NCI-H2081 (cell line): ENCODE measurements around the gene FCHO2.
"Not testable (repeated sequence)": the region's sequence is repeated elsewhere in the genome, so short reads cannot be mapped to it uniquely, and the experiment has no call there.

Source experiments
- DNase-seq, 2 experiments: peaks; one replicate each; lab custom pipeline; 2025; lab: John Stamatoyannopoulos, UW

FCHO2 gene, protein sequence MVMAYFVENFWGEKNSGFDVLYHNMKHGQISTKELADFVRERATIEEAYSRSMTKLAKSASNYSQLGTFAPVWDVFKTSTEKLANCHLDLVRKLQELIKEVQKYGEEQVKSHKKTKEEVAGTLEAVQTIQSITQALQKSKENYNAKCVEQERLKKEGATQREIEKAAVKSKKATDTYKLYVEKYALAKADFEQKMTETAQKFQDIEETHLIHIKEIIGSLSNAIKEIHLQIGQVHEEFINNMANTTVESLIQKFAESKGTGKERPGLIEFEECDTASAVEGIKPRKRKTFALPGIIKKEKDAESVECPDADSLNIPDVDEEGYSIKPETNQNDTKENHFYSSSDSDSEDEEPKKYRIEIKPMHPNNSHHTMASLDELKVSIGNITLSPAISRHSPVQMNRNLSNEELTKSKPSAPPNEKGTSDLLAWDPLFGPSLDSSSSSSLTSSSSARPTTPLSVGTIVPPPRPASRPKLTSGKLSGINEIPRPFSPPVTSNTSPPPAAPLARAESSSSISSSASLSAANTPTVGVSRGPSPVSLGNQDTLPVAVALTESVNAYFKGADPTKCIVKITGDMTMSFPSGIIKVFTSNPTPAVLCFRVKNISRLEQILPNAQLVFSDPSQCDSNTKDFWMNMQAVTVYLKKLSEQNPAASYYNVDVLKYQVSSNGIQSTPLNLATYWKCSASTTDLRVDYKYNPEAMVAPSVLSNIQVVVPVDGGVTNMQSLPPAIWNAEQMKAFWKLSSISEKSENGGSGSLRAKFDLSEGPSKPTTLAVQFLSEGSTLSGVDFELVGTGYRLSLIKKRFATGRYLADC

DNA sequence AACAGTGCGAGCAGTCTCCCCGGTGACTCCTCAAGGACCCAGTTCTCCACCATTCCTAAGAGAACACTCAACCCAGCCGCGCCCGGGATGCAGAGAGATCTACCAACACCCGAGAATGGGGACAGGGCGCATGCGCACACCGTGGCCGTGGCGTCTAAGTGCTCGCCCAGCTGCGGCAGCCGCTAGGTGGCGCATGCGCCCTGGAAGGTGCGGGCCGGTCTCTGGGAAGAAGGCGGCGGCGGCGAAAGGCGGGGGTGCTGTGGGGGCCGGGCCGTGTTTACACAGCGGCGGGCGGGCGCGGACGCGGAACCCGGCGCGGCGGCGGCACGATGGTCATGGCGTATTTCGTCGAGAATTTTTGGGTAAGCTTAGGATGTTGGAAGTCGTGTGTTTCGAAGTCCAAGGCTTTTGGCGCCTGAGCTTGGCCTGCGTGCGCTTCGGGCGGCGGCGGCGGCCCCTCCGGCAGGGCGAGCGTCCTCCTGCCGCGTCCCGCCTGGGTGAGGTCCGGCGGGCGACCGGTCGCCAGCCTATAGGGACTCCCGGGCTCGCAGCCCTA lies at the start of gene FCHO2:
FCHO2 (plus strand) TSS at position 274 of the 556 bp plus-strand sequence; CDS start at position 330, 56 bp downstream.
- peak; percentile 88 to 90 for DNase-seq

DNA sequence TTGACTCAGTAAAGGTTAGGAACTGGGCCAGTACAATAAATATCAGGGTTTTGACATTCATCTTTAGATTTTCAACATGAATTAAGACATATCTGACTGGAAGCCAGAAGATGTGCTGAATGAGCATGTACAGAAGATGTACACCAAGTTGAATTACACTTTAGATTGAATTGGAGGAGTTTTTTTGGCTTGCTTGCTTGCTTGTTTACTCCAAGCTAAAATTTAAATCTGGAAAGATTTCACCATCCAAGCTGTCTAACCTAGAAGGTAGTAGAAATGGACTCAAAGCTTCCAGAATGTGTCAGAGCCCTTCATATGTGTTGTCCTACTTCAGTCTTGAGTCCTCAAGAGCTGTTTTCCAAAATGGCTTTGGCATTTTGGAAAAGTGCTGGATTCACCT lies 49.0 kb upstream of the FCHO2 start:
- DNase-seq, result no peak

DNA sequence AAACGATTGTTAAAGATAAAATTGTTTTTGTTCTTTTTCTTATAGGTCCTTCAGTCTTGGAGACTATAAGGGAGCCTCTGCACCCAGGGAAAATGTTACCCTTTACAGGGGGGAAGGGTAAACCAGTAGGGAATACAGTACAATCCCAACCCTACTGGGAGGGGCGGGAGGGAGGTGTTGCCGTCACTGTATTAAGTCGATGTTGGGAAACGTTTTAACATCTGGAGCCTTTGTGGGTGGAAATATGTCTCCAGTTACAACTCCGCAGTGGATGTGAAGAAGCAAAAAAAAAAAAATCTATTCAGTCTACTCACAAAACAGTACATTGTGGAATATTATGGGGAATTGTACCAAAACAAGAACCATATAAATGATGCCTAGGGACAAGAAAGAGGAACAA lies 47.2 kb upstream of the FCHO2 start:
- DNase-seq, result no peak

DNA sequence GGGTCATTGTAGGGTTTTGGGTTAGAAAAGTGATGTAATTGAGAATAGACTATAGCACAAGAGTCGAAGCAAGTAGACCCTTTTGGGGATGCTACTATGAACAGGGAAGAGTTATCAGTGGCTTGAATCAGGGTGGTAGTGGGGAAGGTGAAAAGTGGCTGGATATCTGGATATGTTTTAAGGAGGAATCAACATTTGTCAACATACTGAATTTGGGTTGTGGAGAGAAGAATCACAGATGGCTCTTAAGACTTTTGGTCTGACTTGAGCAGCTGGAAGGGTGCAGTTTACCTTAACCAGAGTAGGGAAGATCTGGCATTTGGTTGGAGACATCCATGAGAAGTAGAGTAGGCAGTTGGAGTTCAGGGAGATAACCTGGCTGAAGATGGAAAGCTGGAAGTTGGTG lies 38.5 kb upstream of the FCHO2 start:
- DNase-seq, result no peak

DNA sequence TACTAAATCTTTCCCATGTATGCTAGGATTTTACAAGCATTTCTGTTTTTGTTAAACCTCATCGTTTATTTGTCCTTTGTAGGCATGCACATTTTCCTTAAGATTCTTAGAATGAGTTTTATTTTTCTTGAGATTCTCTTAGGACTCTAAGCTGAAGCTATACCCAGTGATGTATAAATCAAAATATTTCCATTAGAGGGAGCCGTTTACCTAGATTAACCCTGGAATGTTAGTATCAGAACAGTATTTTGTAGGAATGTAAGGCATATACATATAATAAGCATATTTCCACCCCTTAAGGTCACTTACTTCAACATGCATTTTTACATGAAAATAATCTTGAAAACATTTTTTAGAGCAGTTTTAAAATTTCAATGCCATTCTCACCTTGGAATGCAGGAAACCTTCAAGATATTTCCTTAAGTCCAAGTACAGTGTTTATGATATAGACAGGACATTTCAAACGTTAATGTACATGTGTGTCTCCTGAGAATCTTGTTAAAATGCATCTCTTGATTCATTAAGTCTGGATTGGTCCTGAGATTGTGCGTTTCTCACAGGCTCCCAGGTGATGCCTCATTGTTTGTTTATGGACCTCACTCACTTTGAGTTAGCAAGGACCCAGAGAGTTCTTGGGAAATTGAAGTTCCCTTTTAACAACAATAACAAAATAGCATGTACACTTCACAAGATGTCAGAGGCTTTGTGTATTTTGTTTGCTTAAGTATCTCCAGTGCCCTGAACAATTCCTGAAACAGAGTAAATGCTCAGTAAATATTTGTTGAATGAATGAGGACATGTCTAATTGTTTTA lies 34.9 kb upstream of the FCHO2 start:
- peak in 1 of 2 experiments; percentile 8 for DNase-seq

DNA sequence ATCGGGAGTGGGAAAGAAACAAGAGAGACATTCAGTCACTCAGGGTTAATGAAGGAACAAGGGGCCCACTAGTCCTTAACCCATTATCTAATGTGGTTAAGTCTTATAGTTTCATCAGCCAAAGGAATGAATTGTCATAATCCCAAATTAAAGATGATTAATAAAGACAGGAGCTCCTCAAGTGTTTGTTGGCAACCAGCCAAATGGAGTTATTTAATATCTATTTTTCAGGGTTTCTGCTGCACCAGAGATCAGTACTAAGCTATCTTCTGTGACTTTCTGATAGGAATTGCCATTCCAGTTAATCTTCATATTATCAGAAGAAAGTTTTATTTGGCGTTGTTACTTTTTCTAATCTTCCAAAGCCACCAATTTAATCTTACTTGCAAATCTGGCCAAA lies 34.0 kb upstream of the FCHO2 start:
- no peak for DNase-seq

DNA sequence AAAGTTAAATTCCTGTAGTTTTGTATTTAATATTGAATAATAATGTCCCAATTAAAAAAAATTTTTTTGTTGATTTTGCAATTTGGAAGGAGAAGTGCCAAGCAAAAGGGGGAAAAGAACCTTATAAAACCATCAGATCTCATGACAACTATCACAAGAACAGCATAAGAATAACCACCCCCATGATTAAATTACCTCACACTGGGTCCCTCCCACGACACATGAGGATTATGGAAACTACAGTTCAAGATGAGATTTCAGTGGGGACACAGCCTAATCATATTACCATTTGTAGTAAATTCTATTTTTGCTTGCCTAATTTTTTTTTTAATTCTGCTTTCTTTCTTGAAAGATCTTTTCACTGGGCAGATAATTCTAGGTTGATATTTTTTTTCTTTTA lies 33.4 kb upstream of the FCHO2 start:
- DNase-seq, result no peak

DNA sequence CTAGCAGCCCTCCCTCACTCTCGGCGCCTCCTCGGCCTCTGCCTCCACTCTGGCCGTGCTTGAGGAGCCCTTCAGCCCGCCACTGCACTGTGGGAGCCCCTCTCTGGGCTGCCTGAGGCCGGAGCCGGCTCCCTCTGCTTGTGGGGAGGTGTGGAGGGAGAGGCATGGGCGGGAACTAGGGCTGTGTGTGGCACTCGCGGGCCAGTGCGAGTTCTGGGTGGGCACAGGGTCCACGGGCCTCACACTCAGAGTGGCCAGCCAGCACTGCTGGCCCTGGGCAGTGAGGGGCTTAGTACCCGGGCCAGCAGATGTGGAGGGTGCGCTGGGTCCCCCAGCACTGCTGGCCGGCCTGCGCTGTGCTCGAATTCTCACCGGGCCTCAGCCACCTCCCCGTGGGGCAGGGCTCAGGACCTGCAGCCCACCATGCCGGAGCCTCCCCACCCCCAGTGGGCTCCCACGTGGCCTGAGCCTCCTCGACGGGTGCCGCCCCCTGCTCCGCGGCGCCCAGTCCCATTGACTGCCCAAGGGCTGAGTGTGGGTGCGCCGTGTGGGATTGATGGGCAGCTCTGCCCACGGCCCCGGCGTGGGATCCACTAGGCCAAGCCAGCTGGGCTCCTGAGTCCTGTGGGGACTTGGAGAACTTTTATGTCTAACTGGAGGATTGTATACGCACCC lies 30.4 kb upstream of the FCHO2 start:
- no peak for DNase-seq

DNA sequence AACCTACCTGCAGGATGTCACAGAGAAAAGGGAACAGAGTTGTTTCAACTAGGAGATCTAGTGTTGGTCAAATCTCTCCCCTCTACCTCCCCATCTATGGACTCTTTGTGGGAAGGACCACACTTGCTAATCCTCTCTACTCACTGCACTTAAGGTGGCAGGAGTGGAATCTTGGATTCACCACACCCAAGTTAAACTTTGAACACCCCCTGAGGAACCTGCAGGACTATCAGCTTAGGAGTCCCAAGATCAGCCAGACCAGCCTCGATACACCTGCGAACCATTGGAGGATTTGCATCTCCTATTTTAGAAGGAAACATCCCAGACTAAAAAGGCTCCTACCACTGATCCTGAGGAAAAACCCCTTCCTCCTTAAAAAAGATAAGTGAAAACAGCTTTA lies 23.2 kb upstream of the FCHO2 start:
- not testable (repeated sequence) for DNase-seq

DNA sequence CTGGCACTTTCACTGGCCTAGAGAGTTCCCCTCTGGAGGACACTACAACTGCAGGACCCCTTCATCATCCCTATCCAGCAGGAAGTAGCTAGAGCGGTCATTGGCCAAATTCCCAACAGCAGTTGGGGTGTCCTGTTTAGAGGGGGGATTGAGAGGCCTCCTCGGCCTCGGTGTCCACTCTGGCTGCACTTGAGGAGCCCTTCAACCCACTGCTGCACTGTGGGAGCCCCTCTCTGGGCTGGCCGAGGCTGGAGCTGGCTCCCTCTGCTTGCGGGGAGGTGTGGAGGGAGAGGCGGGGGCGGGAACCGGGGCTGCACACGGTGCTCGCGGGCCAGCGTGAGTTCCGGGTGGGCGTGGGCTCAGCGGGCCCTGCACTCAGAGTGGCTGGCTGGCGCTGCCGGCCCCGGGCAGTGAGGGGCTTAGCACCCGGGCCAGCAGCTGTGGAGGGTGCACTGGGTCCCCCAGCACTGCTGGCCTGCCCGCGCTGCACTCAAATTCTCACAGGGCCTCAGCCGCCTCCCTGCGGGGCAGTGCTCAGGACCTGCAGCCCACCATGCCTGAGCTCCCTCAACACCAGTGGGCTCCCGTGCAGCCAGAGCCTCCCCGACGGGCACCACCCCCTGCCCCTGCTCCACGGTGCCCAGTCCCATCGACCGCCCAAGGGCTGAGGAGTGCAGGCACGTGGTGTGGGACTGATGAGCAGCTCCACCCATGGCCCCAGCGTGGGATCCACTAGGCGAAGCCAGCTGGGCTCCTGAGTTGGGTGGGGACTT lies 20.7 kb upstream of the FCHO2 start:
- DNase-seq, result not testable (repeated sequence)

DNA sequence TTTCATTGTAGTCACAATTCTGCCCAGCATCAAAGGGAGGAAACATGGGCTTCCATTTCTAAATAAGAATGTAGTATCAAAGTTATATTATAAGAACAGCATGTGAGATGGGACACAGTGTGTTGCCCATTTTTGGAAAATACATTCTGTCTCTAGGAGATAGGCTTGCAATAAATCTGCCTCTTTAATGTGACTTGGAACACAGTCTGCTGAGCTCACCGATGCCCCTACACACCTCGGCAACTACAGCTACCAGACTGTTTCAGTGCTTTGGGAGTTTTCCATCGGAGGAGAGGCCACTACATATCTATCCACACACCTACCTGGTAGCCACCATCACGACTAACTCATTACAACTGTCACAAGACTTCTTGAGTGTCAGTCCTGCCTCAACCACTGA lies 18.9 kb upstream of the FCHO2 start:
- DNase-seq, result no peak

DNA sequence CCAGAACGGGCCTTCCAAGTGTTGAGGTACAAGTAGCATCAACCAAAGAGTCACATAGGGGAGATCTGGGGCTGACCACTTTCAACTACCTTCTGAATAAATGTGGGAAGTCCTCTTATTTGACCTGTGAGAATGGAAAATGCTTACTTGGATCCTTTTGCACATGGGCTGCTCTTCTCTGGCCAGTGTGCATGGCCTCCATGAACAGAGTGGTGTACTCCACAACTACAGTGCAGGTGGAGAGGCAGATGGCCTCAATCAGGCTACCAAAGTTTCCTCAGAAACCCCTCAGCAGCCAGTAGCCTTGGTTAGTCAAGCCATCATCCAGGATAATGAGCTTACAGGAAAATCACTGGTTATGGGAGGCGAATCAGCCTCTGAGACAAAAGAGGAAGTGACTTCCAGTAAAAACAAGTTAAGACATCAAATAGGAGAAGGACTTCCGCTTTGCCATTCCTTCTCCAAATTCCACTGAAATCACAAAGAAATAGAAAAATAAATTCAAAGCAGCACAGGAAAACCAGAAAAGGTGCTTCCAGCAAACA lies 18.3 kb upstream of the FCHO2 start:
- no peak for DNase-seq

DNA sequence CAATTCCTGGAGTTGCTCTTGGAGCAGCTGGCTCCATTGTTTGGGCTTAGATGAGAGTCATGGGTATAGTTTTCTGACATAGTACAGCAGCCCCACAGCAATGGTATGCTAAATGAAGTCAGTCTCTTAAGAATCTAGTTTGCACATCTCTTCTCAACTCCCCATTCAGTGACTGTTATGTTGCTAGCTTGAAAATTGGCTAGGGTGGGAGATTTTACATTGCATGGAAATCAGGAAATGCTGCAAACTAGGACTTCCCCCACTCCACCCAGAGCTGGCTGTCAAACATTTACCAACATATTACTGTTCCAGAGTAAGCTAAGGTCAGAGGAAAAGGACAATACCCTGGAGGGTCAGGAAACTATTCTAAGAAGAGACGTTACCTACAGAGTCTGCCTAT lies 17.6 kb upstream of the FCHO2 start:
- DNase-seq, result no peak

DNA sequence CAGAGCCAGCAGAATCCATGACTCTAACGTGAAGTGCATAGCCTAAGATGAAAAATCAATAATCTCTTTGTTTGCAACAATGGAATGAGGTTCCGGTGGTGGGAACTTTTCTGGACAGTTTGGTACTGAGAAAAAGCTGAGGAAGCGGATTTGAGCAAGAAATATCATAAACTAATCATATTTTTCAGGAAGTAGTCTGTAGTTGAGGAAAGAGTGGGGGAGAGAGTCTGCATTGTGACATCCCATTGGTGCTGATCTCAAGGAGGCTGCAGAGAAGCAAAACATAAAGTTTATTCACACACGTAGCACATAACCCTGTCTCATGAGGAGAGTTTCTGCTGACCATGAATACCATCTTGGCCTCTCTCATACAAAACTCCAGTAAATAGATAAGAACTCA lies 15.8 kb upstream of the FCHO2 start:
- DNase-seq, result no peak

DNA sequence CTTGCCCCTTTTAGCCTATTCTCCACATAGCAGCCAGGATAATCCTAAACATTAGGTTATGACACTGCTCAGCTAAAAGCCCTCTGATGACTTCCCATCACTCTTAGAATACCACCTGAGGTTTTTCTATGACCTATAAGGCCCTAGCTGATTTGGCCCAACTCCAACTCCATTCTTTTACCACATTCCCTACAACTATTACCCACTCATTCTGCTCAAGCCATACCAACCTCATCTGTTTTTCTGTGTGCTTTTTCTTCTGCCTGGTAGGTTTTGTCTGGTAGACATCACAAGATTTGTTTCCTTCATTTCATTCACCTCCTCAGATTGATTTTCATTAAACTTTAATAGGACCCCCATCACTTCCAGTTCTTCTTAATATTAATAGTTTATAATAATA lies 12.5 kb upstream of the FCHO2 start:
- no peak for DNase-seq

DNA sequence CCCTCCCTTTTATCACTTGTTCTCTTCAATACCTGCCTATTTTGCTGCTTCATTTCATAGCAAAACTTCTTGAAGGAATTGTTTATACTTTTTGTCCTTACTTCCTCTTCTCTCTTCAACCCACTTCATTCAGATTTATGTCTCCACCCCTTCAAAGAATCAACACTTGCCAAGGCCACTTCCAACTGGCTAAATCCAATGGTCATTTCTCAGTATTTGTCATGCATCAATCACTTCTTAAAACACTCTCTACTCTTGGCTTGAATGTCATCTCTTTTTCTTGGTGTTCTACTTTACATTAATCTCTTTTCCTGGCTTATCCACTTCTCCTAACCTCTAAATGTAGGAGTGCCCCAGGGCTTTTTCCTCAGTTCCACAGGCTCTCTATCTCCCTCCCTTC lies 8.3 kb upstream of the FCHO2 start:
- DNase-seq, result no peak

DNA sequence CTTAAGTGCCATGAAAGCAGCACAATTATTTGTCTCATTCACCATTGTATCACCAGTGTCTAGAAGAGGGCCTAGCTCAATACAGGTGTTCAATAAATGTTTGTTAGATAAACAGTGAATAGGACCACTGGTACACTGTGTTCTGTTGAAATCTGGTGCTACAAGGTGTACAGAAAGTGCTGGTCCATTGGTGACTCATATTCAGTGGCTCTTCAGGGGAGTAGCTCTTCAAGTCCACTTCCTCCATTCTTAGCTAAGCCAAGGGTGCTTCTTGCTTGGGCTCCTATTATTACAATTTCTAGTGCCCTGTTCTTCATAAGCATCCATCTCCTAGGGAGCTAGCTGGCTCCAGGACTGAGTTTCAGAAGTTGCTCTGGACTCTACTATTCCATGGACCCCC lies 6.4 kb upstream of the FCHO2 start:
- DNase-seq, result no peak

DNA sequence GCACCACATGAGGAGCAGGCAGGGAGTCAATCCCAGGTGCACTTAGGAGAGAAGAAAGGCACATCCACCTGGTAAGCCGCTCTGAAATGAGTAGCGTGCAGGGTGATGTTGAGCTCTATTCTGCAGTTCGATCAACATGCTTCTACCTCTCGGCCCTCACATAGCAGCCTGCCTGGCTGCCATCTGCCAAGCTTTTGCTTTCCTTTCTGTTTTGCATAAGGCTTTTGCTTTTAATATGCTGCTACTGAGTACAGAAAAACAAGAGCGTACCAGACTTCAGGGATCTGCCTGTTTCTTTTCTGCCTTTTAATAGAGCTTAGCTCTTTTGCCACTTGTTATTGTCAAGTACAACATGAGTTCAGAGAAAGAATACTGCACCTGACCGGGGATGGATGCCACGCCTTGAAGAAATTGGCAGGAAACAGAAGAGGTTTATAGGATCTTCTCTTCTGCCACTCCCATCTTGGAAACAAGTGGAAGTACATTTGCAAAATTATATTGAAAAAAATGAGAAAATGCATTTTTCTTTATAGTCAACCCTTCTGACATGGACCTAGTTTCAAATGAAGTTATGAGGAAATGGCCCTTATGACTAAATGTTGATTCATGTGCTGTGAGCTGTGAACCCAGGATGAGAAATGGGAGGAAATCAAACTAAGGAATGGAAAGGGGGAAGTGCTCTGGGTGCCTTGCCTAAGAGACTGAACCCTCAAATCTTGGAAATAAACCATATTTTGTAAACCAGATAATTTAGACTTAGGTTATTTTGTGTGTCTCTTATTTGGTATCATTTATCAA lies 4.0 kb upstream of the FCHO2 start:
- no peak for DNase-seq

DNA sequence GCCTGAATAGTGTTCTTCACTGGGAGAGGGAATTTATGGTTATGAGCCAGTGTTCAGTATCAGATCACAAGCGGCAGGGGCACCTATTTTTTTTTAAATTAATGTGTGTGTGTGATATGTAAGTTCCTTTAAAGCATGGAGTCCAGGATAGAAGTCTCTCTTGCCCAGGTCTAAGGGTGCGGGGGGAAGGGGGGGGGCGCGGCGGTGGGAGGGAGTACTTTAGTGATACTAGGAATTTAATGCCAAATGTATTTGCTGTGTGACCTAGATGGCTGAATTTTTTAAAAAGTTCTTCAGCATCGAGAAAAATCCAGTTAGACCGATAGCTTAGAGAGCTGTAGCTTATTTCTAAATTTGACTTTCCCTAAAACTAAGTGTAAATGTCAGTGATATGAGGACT lies 1.5 kb upstream of the FCHO2 start:
- no peak for DNase-seq
